ENCODE results near the gene C1QTNF6. TPM values are rescaled to one million over a fixed set of nuclear protein-coding genes. Genes with fewer than 3 reads are reported as not detected.

C1QTNF6 gene
- polyA plus RNA-seq, 2 of the 4 experiments (the other 2 are of a cell fraction), result 18.6 to 24.5 TPM

DNA sequence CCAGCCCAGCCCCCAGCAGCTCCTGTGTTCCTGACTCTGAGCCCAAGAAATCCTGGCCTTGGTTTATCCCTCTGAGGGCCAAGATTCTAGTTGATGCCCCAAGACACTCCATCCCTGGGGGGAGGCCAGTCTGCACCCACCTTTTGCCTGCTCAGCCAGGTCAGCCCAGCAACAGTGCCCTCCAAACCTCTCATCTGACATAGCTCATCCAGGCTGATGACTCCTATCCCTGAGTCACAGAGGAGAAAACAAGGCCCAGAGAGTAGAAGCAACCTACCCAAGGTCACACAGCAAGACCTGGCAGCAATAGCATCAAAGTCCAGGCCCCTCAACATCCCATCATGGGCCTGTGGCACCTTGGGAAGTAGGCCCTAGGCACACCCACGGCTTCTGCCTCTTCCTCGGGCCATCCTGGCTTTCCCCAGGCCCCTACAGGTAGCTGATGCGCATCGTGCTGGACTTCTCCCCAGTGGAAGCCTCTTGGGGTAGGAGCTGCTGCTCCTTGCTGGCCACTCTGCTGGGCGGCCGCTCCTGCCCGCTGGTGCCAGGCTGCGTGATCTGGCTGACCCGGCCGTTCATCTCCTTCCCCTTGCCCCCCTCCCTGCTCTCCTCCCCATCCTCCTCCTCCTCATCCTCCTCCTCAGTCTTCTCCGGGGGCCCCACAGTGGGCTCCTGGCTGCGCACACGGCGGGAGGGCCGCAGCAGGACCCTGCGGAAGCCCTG is 18.2 kb upstream of the C1QTNF6 start:
- no peak for FAIRE-seq
- H3K27ac ChIP-seq, result no peak overlapping the region
- H3K9me3 ChIP-seq, result no peaks in the 10 kb centered on the region
- no peak overlapping the region for H3K4me3 ChIP-seq
- POLR2A ChIA-PET, result no interaction called here
- no peak for ATAC-seq
- no peaks in the 10 kb centered on the region for H3K4me1 ChIP-seq
- no peak for DNase-seq (ENCODE audit: low read depth in 1 of 2, low spot score in 1 of 2)
- no peak overlapping the region for H3K4me2 ChIP-seq
- CTCF ChIA-PET, result interaction anchor here (1.3 to 4.6 kb wide), 4 partner anchors 8 to 55 kb away, joined by 3 to 28 read pairs (median 6); no protein-coding TSS in a partner anchor
- 74% methylated on average over 6 of the region's 16 CpGs for WGBS (ENCODE audit: missing lambda C conversion rate)
- no peak for TF ChIP-seq ESRRA (IDR thresholded peaks at IDR 0.05; ENCODE audit: borderline replicate concordance, low read length)
- no peak for TF ChIP-seq PBX3 (IDR thresholded peaks at IDR 0.05)
- TF ChIP-seq FOSB (CRISPR knock-in tag; IDR thresholded peaks at IDR 0.05), result no peak
- no peak for TF ChIP-seq CHD2 (IDR thresholded peaks at IDR 0.05; ENCODE audit: low read length, partially characterized antibody)
- TF ChIP-seq HDAC2 (IDR thresholded peaks at IDR 0.05), result no peak
- no peak for TF ChIP-seq CBX2 (IDR thresholded peaks at IDR 0.05; ENCODE audit: borderline replicate concordance, low read depth)
- no peak for TF ChIP-seq ZSCAN20 (CRISPR knock-in tag; IDR thresholded peaks at IDR 0.05)
- TF ChIP-seq CEBPB (IDR thresholded peaks at IDR 0.05), result no peak
- TF ChIP-seq EHMT2 (IDR thresholded peaks at IDR 0.05; ENCODE audit: low read depth), result no peak
- no peak for TF ChIP-seq JUN (IDR thresholded peaks at IDR 0.05)
- no peak for TF ChIP-seq RCOR1 (IDR thresholded peaks at IDR 0.05; ENCODE audit: low read depth, low read length)
- no peak for TF ChIP-seq RAD21 (conservative IDR thresholded peaks at IDR 0.05 in 1 of 2, IDR thresholded peaks at IDR 0.05 in 1 of 2)
- no peak for TF ChIP-seq EP300 (IDR thresholded peaks at IDR 0.05)
- TF ChIP-seq, protein P1, sequence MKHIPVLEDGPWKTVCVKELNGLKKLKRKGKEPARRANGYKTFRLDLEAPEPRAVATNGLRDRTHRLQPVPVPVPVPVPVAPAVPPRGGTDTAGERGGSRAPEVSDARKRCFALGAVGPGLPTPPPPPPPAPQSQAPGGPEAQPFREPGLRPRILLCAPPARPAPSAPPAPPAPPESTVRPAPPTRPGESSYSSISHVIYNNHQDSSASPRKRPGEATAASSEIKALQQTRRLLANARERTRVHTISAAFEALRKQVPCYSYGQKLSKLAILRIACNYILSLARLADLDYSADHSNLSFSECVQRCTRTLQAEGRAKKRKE (CRISPR knock-in tag; IDR thresholded peaks at IDR 0.05; ENCODE audit: low read depth), result no peak
- TF ChIP-seq HOXB13 (CRISPR knock-in tag; IDR thresholded peaks at IDR 0.05; ENCODE audit: low read depth), result no peak
- TF ChIP-seq CTCF (IDR thresholded peaks at IDR 0.05), result no peak
- TF ChIP-seq ZNF302 (CRISPR knock-in tag; IDR thresholded peaks at IDR 0.05), result no peak

- 83% methylated on average over 4 of the region's 5 CpGs for WGBS (ENCODE audit: missing lambda C conversion rate)
- Histone ChIP-seq H3K27ac (no peak overlapping the region), H3K4me2 (no peak overlapping the region), H3K4me1 (peaks cover 9% of the 10 kb centered on the region), H3K9me3 (no peaks in the 10 kb centered on the region), H3K4me3 (no peak overlapping the region)
- FAIRE-seq (no peak), ATAC-seq (no peak), DNase-seq (ENCODE audit: low read depth in 1 of 2, low spot score in 1 of 2) (no peak)
- TF ChIP-seq HOXB13 (CRISPR knock-in tag; IDR thresholded peaks at IDR 0.05; ENCODE audit: low read depth) (no peak), RNF2 (IDR thresholded peaks at IDR 0.05; ENCODE audit: borderline replicate concordance, low read depth) (no peak), PHF8 (IDR thresholded peaks at IDR 0.05; ENCODE audit: borderline replicate concordance, low read depth) (no peak), HOXB5 (CRISPR knock-in tag; IDR thresholded peaks at IDR 0.05) (no peak), RARB (CRISPR knock-in tag; IDR thresholded peaks at IDR 0.05) (no peak), ELK1 (IDR thresholded peaks at IDR 0.05; ENCODE audit: low read depth, low read length) (no peak), POLR2AphosphoS2 (conservative IDR thresholded peaks at IDR 0.05; ENCODE audit: low read length) (no peak), JUNB (IDR thresholded peaks at IDR 0.05) (no peak), HOXA7 (CRISPR knock-in tag; IDR thresholded peaks at IDR 0.05) (no peak), TFCP2L1 (CRISPR knock-in tag; IDR thresholded peaks at IDR 0.05) (no peak), MAX (IDR thresholded peaks at IDR 0.05) (no peak), EHF (CRISPR knock-in tag; IDR thresholded peaks at IDR 0.05) (no peak), RCOR1 (IDR thresholded peaks at IDR 0.05; ENCODE audit: low read depth, low read length) (no peak), ZFP36 (IDR thresholded peaks at IDR 0.05; ENCODE audit: borderline replicate concordance, partially characterized antibody) (no peak)
- POLR2A ChIA-PET, result no interaction called here
- CTCF ChIA-PET, result interaction anchor here (1.3 to 2.2 kb wide), 3 partner anchors 12 to 112 kb away, joined by 5 to 7 read pairs (median 5); no protein-coding TSS in a partner anchor
Measured at GRCh38 chr22:37205046-37205445, 17.0 kb upstream of the C1QTNF6 start.

Measured in A549 (cell line).